ENCODE results near the gene FAM180A. TPM values are rescaled to one million over a fixed set of nuclear protein-coding genes. Genes with fewer than 3 reads are reported as not detected.

The FAM180A gene
- total RNA-seq, 1 experiment from 2014 or later, result not detected

- Histone ChIP-seq H3K27me3 (ENCODE audit: low read length) (no peaks in the 10 kb centered on the region), H4K20me1 (ENCODE audit: low read length) (no peaks in the 10 kb centered on the region), H3K9me2 (replicated peaks; ENCODE audit: low read length) (no peaks in the 10 kb centered on the region), H3K4me2 (ENCODE audit: low read length) (no peak overlapping the region), H3F3A (ENCODE audit: low read length, unreplicated experiment) (no peaks in the 10 kb centered on the region), H3K4me3 (ENCODE audit: low read length) (no peak overlapping the region), H3K27ac (ENCODE audit: low read length) (no peak overlapping the region), H3K9ac (ENCODE audit: low read length) (no peak overlapping the region), H2AFZ (ENCODE audit: low read length) (no peak overlapping the region), H3K9me3 (ENCODE audit: low read length) (no peaks in the 10 kb centered on the region), H3K4me1 (ENCODE audit: insufficient read depth, low read length) (no peaks in the 10 kb centered on the region), H3K36me3 (ENCODE audit: low read depth, low read length) (no peaks in the 10 kb centered on the region), H3K79me2 (ENCODE audit: low read length) (no peaks in the 10 kb centered on the region)
- TF ChIP-seq EZH2phosphoT487 (IDR thresholded peaks at IDR 0.05; ENCODE audit: borderline replicate concordance, low read length) (no peak), CTCF (conservative IDR thresholded peaks at IDR 0.05; ENCODE audit: low read depth, low read length) (no peak), EZH2 (IDR thresholded peaks at IDR 0.05; ENCODE audit: low read length, unreplicated experiment) (no peak)
- no peak for ATAC-seq
- intact Hi-C loops (cut with micrococcal nuclease), result no loop called here
- ChIA-PET CTCF (no interaction called here), POLR2A (ENCODE audit: unreplicated experiment) (no interaction called here)
- DNase-seq, result no peak
- BruUV-seq (replicated peaks), result no TSS peak
These were observed 5.2 kb upstream of the FAM180A start for GRCh38 chr7:135753616-135754413.

- TF ChIP-seq CTCF (conservative IDR thresholded peaks at IDR 0.05; ENCODE audit: low read depth, low read length) (no peak), EZH2 (IDR thresholded peaks at IDR 0.05; ENCODE audit: low read length, unreplicated experiment) (no peak), EZH2phosphoT487 (IDR thresholded peaks at IDR 0.05; ENCODE audit: borderline replicate concordance, low read length) (no peak)
- no peaks in the 10 kb centered on the region for H3K79me2 ChIP-seq (ENCODE audit: low read length)
These were observed 1.2 kb downstream of the FAM180A start for GRCh38 chr7:135747366-135747765.

GRCh38 chr7:135745703-135746312 lies 2.8 kb downstream of the FAM180A start:
- Histone ChIP-seq H3K4me1 (ENCODE audit: insufficient read depth, low read length) (peaks cover 29% of the 10 kb centered on the region), H3K79me2 (ENCODE audit: low read length) (no peaks in the 10 kb centered on the region), H3K9ac (ENCODE audit: low read length) (peak overlapping the region; percentile 83), H3K9me2 (replicated peaks; ENCODE audit: low read length) (no peaks in the 10 kb centered on the region), H2AFZ (ENCODE audit: low read length) (0 out of 2 replicates have a peak overlapping the region, but pooled peaks have one; percentile 9), H3K27ac (ENCODE audit: low read length) (peak overlapping the region; percentile 99), H3F3A (ENCODE audit: low read length, unreplicated experiment) (no peaks in the 10 kb centered on the region), H3K4me2 (ENCODE audit: low read length) (peak overlapping the region; percentile 77), H3K9me3 (ENCODE audit: low read length) (no peaks in the 10 kb centered on the region), H3K4me3 (ENCODE audit: low read length) (peak overlapping the region; percentile 48), H4K20me1 (ENCODE audit: low read length) (no peaks in the 10 kb centered on the region), H3K36me3 (ENCODE audit: low read depth, low read length) (no peaks in the 10 kb centered on the region), H3K27me3 (ENCODE audit: low read length) (no peaks in the 10 kb centered on the region)
- TF ChIP-seq EZH2phosphoT487 (IDR thresholded peaks at IDR 0.05; ENCODE audit: borderline replicate concordance, low read length) (no peak), EZH2 (IDR thresholded peaks at IDR 0.05; ENCODE audit: low read length, unreplicated experiment) (no peak), CTCF (conservative IDR thresholded peaks at IDR 0.05; ENCODE audit: low read depth, low read length) (no peak)
- BruUV-seq (replicated peaks), result no TSS peak
- intact Hi-C loops (cut with micrococcal nuclease), result loop anchor here (1.0 to 2.0 kb wide), 3 partner anchors 28 to 73 kb away; no protein-coding TSS in a partner anchor
- DNase-seq (peak; percentile 95), ATAC-seq (peak; percentile 82)
- POLR2A ChIA-PET (ENCODE audit: unreplicated experiment), result no interaction called here
- CTCF ChIA-PET, result no interaction called here

More at GRCh38 chr7:135747366-135747765, 1.2 kb downstream of the FAM180A start:
- Histone ChIP-seq H3K4me2 (ENCODE audit: low read length) (no peak overlapping the region), H3K9ac (ENCODE audit: low read length) (no peak overlapping the region), H3F3A (ENCODE audit: low read length, unreplicated experiment) (no peaks in the 10 kb centered on the region), H2AFZ (ENCODE audit: low read length) (no peak overlapping the region), H4K20me1 (ENCODE audit: low read length) (no peaks in the 10 kb centered on the region), H3K9me3 (ENCODE audit: low read length) (no peaks in the 10 kb centered on the region), H3K27me3 (ENCODE audit: low read length) (no peaks in the 10 kb centered on the region), H3K4me3 (ENCODE audit: low read length) (no peak overlapping the region), H3K9me2 (replicated peaks; ENCODE audit: low read length) (no peaks in the 10 kb centered on the region), H3K4me1 (ENCODE audit: insufficient read depth, low read length) (peaks cover 29% of the 10 kb centered on the region), H3K36me3 (ENCODE audit: low read depth, low read length) (no peaks in the 10 kb centered on the region), H3K27ac (ENCODE audit: low read length) (no peak overlapping the region)
- intact Hi-C loops (cut with micrococcal nuclease), result no loop called here
- no TSS peak for BruUV-seq (replicated peaks)
- DNase-seq (no peak), ATAC-seq (no peak)
- POLR2A ChIA-PET (ENCODE audit: unreplicated experiment), result no interaction called here
- CTCF ChIA-PET, result no interaction called here

All from PC-3 (cell line).